Liver (tissue), 9 donors: ENCODE results near the gene DTNB. TPM values are rescaled to one million over a fixed set of nuclear protein-coding genes. Genes with fewer than 3 reads are reported as not detected.

Source experiments
- DNase-seq: peaks from one replicate; pipeline ENCODE4 v3.0.0-alpha.2; 2017; ENCODE audit warnings: low spot score
- H3K27ac ChIP-seq, 2 donors: one replicate each; pipeline ENCODE4 v1.7.0; 2013; ENCODE audit warnings: inconsistent platforms in 2 of 2, low read length in 2 of 2, control low read depth in 1 of 2, low read depth in 1 of 2, mild to moderate bottlenecking in 1 of 2
- H3K27me3 ChIP-seq, 4 donors: one replicate each; pipeline versions ENCODE4 v1.6.1 to v1.7.0; 2013; ENCODE audit warnings: low read length in 3 of 4, inconsistent platforms in 1 of 4, mild to moderate bottlenecking in 1 of 4, moderate library complexity in 1 of 4; ENCODE audit not compliant: control insufficient read depth in 4 of 4, insufficient read depth in 4 of 4
- H3K36me3 ChIP-seq, 4 donors: one replicate each; pipeline versions ENCODE4 v1.6.1 to v1.7.0; 2013; ENCODE audit warnings: low read length in 3 of 4, mild to moderate bottlenecking in 3 of 4, low read depth in 1 of 4, moderate library complexity in 1 of 4; ENCODE audit not compliant: control insufficient read depth in 4 of 4, insufficient read depth in 3 of 4
- H3K4me1 ChIP-seq, 4 donors: one replicate each; pipeline versions ENCODE4 v1.6.1 to v1.7.0; 2013; ENCODE audit warnings: low read length in 3 of 4, mild to moderate bottlenecking in 3 of 4, moderate library complexity in 1 of 4; ENCODE audit not compliant: control insufficient read depth in 4 of 4, insufficient read depth in 4 of 4
- H3K4me3 ChIP-seq, 3 donors: one replicate each; pipeline versions ENCODE4 v1.6.1 to v1.7.0; 2013; ENCODE audit warnings: low read length in 3 of 3, control low read depth in 1 of 3, low read depth in 1 of 3, mild to moderate bottlenecking in 1 of 3
- H3K9ac ChIP-seq, 2 donors: one replicate each; pipeline ENCODE4 v1.7.0; 2013; ENCODE audit warnings: low read length in 2 of 2, mild to moderate bottlenecking in 2 of 2, moderate library complexity in 2 of 2, control low read depth in 1 of 2, low read depth in 1 of 2
- H3K9me3 ChIP-seq, 4 donors: one replicate each; pipeline versions ENCODE4 v1.6.1 to v1.7.0; 2013; ENCODE audit warnings: low read length in 3 of 4; ENCODE audit not compliant: control insufficient read depth in 4 of 4
- ATF3 ChIP-seq: IDR thresholded peaks from 2 replicates; pipeline ENCODE4 v1.6.1; 2016; ENCODE audit warnings: antibody characterized with exemption
- CTCF ChIP-seq: fragments of 150-350 bp; IDR thresholded peaks from 2 replicates; pipeline ENCODE4 v1.5.1; 2017; ENCODE audit warnings: improper control_type of control experiment, low read depth, low read length; ENCODE audit not compliant: missing input control
- EGR1 ChIP-seq, 2 donors: IDR thresholded peaks; 2 replicates each; pipeline ENCODE4 v1.6.1; 2016 to 2018; ENCODE audit warnings: antibody characterized with exemption in 2 of 2, low read depth in 2 of 2
- FOXA1 ChIP-seq: IDR thresholded peaks from 2 replicates; pipeline ENCODE4 v1.6.1; 2016; ENCODE audit warnings: antibody characterized with exemption
- FOXA2 ChIP-seq: IDR thresholded peaks from 2 replicates; pipeline ENCODE4 v1.6.1; 2016; ENCODE audit warnings: antibody characterized with exemption
- GABPA ChIP-seq, 2 donors: IDR thresholded peaks in 1 of 2; conservative IDR thresholded peaks in 1 of 2; 2 replicates each; pipeline ENCODE4 v1.6.1; 2016; ENCODE audit warnings: antibody characterized with exemption in 2 of 2, mild to moderate bottlenecking in 1 of 2, moderate library complexity in 1 of 2
- HNF4A ChIP-seq, 2 donors: conservative IDR thresholded peaks; 2 replicates each; pipeline ENCODE4 v1.6.1; 2016; ENCODE audit warnings: antibody characterized with exemption in 2 of 2, mild to moderate bottlenecking in 2 of 2
- HNF4G ChIP-seq: IDR thresholded peaks from 2 replicates; pipeline ENCODE4 v1.6.1; 2016; ENCODE audit warnings: antibody characterized with exemption
- JUND ChIP-seq, 2 donors: IDR thresholded peaks; 2 replicates each; pipeline ENCODE4 v1.6.1; 2016; ENCODE audit warnings: antibody characterized with exemption in 2 of 2
- MAX ChIP-seq: IDR thresholded peaks from 2 replicates; pipeline ENCODE4 v1.6.1; 2016; ENCODE audit warnings: antibody characterized with exemption
- NR2F2 ChIP-seq: IDR thresholded peaks from 2 replicates; pipeline ENCODE4 v1.6.1; 2016; ENCODE audit warnings: antibody characterized with exemption
- RAD21 ChIP-seq, 2 donors: IDR thresholded peaks; 2 replicates each; pipeline ENCODE4 v1.6.1; 2016; ENCODE audit warnings: antibody characterized with exemption in 2 of 2, mild to moderate bottlenecking in 2 of 2
- REST ChIP-seq: IDR thresholded peaks from 2 replicates; pipeline ENCODE4 v1.6.1; 2016; ENCODE audit warnings: antibody characterized with exemption, mild to moderate bottlenecking
- RXRA ChIP-seq, 2 donors: IDR thresholded peaks; 2 replicates each; pipeline ENCODE4 v1.6.1; 2017 to 2018; ENCODE audit warnings: antibody characterized with exemption in 2 of 2, mild to moderate bottlenecking in 1 of 2
- SP1 ChIP-seq: IDR thresholded peaks from 2 replicates; pipeline ENCODE4 v1.6.1; 2018; ENCODE audit warnings: antibody characterized with exemption, mild to moderate bottlenecking
- TAF1 ChIP-seq: conservative IDR thresholded peaks from 2 replicates; pipeline ENCODE4 v1.6.1; 2016; ENCODE audit warnings: antibody characterized with exemption, mild to moderate bottlenecking
- YY1 ChIP-seq: IDR thresholded peaks from 2 replicates; pipeline ENCODE4 v1.6.1; 2016; ENCODE audit warnings: antibody characterized with exemption, mild to moderate bottlenecking
- ZBTB33 ChIP-seq: IDR thresholded peaks from 2 replicates; pipeline ENCODE4 v1.6.1; 2016; ENCODE audit warnings: antibody characterized with exemption
- WGBS: extraction: QIAGEN DNeasy Blood & Tissue Kit; methylation state at CpG from one replicate; pipeline ENCODE4 v1.1.7; 2013; 5-methylcytosine and 5-hydroxymethylcytosine counted together
- polyA plus RNA-seq, 2 donors: library from polyadenylated mRNA; stranded (reverse) in 1 of 2; unstranded in 1 of 2; fragments of 200-250 nt in 1 of 2; fragments of >200 nt in 1 of 2; fragmentation: Nextera tagmentation in 1 of 2; extraction: Ambion mirVana in 1 of 2; gene quantifications; one replicate each; pipeline versions ENCODE4 v1.2.1 to v1.2.3, GENCODE V29; 2013 to 2015
- total RNA-seq, 2 donors: library from RNA; depleted of rRNA; stranded (reverse); fragments of >200 nt; gene quantifications; one replicate each; pipeline ENCODE4 v1.2.3, GENCODE V29; 2014
- donor health status: healthy.
- donor health status: healthy.
- donor health status: healthy.
- donor health status: healthy.
- donor health status: healthy.

Gene DTNB
- total and polyA plus RNA-seq, 4 donors = 3.3 to 10.5 (median 6.4) TPM

- H3K4me1 ChIP-seq = peaks cover 0 to 3% (median 1%) of the 10 kb centered on the region in 4 donors
- under 1% methylated on average over 16 of the region's 16 CpGs for WGBS
- peak; percentile 97 for DNase-seq
- peak overlapping the region; percentile 32 to 41 for H3K27ac ChIP-seq
- H3K27me3 ChIP-seq = no peaks in the 10 kb centered on the region
- H3K9ac ChIP-seq = peak overlapping the region in 1 of 2 donors; percentile 85
- no peaks in the 10 kb centered on the region for H3K36me3 ChIP-seq
- H3K4me3 ChIP-seq = peak overlapping the region in 2 of 3 donors; percentile 19 to 51
- H3K9me3 ChIP-seq = no peaks in the 10 kb centered on the region
- TF ChIP-seq FOXA2 (no peak), FOXA1 (no peak), HNF4G (no peak), ZBTB33 (peak; percentile 24), HNF4A (conservative IDR thresholded peaks at IDR 0.05) (peak in 1 of 2 donors; percentile 16), CTCF (peak; percentile 99), TAF1 (peak; percentile 50), RAD21 (IDR thresholded peaks at IDR 0.05) (peak; percentile 72 to 86), YY1 (peak; percentile 16), JUND (IDR thresholded peaks at IDR 0.05) (no peak), GABPA (IDR thresholded peaks at IDR 0.05 in 1 of 2, conservative IDR thresholded peaks at IDR 0.05 in 1 of 2) (peak in 1 of 2 donors; percentile 41), MAX (peak; percentile 40), REST (peak; percentile 65), RXRA (IDR thresholded peaks at IDR 0.05) (peak in 1 of 2 donors; percentile 50), ATF3 (peak; percentile 17), SP1 (peak; percentile 76), EGR1 (IDR thresholded peaks at IDR 0.05; ENCODE audit: low read depth in 2 of 2) (peak; percentile 80 to 86), NR2F2 (peak; percentile 46)
Observed at GRCh38 chr2:25362049-25362433, 311.3 kb downstream of the DTNB start.
